Measurements from ENCODE around the gene CASK. TPM values are rescaled to one million over a fixed set of nuclear protein-coding genes. Genes with fewer than 3 reads are reported as not detected.

The CASK gene
- polyA plus RNA-seq, 1 donor from 2014 or later: 58.3 TPM

GRCh38 chrX:41590641-41591040 lies 332.7 kb downstream of the CASK start:
- Histone ChIP-seq H3K9me2 (ENCODE audit: insufficient read depth, low read length) (no peaks in the 10 kb centered on the region), H3K9ac (ENCODE audit: low read length) (no peak overlapping the region), H4K20me1 (ENCODE audit: insufficient read depth) (no peaks in the 10 kb centered on the region), H3K4me2 (ENCODE audit: low read length) (no peak overlapping the region), H2AFZ (ENCODE audit: low read depth, low read length) (no peak overlapping the region), H3K79me2 (replicated peaks; ENCODE audit: insufficient read depth, low read length) (no peaks in the 10 kb centered on the region), H3K4me3 (ENCODE audit: low read length) (no peak overlapping the region), H3K27me3 (ENCODE audit: insufficient read depth, low read depth, low read length) (no peaks in the 10 kb centered on the region), H3F3A (ENCODE audit: insufficient read depth, low read length, poor library complexity, severe bottlenecking) (no peaks in the 10 kb centered on the region), H3K27ac (ENCODE audit: low read length) (no peak overlapping the region), H3K36me3 (ENCODE audit: insufficient read depth, low read length) (no peaks in the 10 kb centered on the region), H3K9me3 (ENCODE audit: low read length) (no peaks in the 10 kb centered on the region)
- TF ChIP-seq SMC3 (conservative IDR thresholded peaks at IDR 0.05; ENCODE audit: poor library complexity) (no peak), POLR2AphosphoS5 (IDR thresholded peaks at IDR 0.05) (no peak), REST (IDR thresholded peaks at IDR 0.05; ENCODE audit: borderline replicate concordance) (no peak), TAF1 (IDR thresholded peaks at IDR 0.05; ENCODE audit: low read depth) (no peak), CTCF (IDR thresholded peaks at IDR 0.05; ENCODE audit: poor library complexity, severe bottlenecking) (no peak), EP300 (conservative IDR thresholded peaks at IDR 0.05; ENCODE audit: poor library complexity, severe bottlenecking) (no peak), RAD21 (conservative IDR thresholded peaks at IDR 0.05) (no peak), EZH2 (IDR thresholded peaks at IDR 0.05; ENCODE audit: borderline replicate concordance, insufficient read depth, low read length, poor library complexity, severe bottlenecking) (no peak), MXI1 (conservative IDR thresholded peaks at IDR 0.05; ENCODE audit: poor library complexity, severe bottlenecking) (no peak)

GRCh38 chrX:41589634-41590270 lies 333.6 kb downstream of the CASK start:
- Histone ChIP-seq H3K79me2 (replicated peaks; ENCODE audit: insufficient read depth, low read length) (no peaks in the 10 kb centered on the region), H3K27me3 (ENCODE audit: insufficient read depth, low read depth, low read length) (no peaks in the 10 kb centered on the region), H3K36me3 (ENCODE audit: insufficient read depth, low read length) (no peaks in the 10 kb centered on the region), H3K9me2 (ENCODE audit: insufficient read depth, low read length) (no peaks in the 10 kb centered on the region), H4K20me1 (ENCODE audit: insufficient read depth) (no peaks in the 10 kb centered on the region), H3K4me3 (ENCODE audit: low read length) (no peak overlapping the region), H3K27ac (ENCODE audit: low read length) (no peak overlapping the region), H3K9ac (ENCODE audit: low read length) (no peak overlapping the region), H3K9me3 (ENCODE audit: low read length) (no peaks in the 10 kb centered on the region), H3F3A (ENCODE audit: insufficient read depth, low read length, poor library complexity, severe bottlenecking) (no peaks in the 10 kb centered on the region), H2AFZ (ENCODE audit: low read depth, low read length) (no peak overlapping the region), H3K4me2 (ENCODE audit: low read length) (no peak overlapping the region)
- TF ChIP-seq TAF1 (IDR thresholded peaks at IDR 0.05; ENCODE audit: low read depth) (no peak), SMC3 (conservative IDR thresholded peaks at IDR 0.05; ENCODE audit: poor library complexity) (no peak), REST (IDR thresholded peaks at IDR 0.05; ENCODE audit: borderline replicate concordance) (no peak), EP300 (conservative IDR thresholded peaks at IDR 0.05; ENCODE audit: poor library complexity, severe bottlenecking) (no peak), RAD21 (conservative IDR thresholded peaks at IDR 0.05) (no peak), CTCF (IDR thresholded peaks at IDR 0.05; ENCODE audit: poor library complexity, severe bottlenecking) (no peak)
